GM21423 (cell line): Measurements from ENCODE around the gene ZNF185.

ENCODE experiments used
- ATAC-seq: cut with Tn5 transposase; IDR thresholded peaks from one replicate; pipeline ENCODE4 v1.9.1; 2021; ENCODE audit warnings: mild to moderate bottlenecking, moderate library complexity; ENCODE audit not compliant: unreplicated experiment

The ZNF185 gene

DNA sequence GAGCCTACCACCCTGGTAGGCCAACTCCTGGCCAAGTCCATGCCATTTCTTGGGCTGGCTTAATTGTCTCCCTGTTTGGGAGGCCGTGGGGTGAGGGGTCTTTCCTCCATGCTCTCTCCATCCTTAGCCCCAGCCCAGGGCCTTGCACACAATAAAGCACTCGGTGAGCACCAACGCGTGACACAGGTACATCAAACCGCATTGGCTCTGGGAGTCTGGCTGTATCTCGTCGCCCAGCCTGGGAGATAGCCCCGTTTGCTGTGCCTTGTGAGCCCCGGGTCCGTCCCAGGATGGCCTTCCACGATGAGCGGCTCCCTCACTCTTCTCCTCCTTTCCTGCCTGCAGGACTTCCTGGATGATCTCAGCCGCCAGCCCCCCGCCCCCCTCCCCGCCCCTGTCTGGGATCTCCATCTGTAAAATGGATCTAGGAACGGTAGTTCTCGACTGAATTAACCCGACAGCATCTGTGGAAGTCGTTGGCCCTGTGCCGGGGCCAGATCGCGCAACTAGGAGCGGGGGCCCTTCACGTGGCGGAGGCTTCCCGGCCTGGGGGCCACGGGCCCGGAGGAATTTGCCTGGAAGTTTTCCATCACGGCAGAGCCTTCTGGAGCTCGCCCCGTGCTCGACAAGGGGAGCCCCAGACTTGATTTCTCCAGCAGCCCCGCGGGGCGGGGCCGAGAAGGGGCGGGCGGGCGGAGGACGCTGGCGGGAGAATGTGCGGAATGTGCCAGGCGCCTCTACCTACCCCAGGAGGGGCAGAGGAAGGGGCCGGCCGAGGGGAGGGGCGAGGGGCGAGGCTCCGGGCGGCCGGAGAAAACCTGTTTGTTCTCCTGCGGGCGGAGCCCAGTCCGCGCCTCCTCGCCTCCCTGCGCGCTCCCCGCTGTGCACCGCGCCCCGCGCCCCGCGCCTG, at the start of gene ZNF185:
Gene ZNF185 (plus strand): TSS at position 846 of the 910 bp plus-strand sequence. CDS start 16,423 bp downstream, outside the sequence.
- ATAC-seq = no peak

DNA sequence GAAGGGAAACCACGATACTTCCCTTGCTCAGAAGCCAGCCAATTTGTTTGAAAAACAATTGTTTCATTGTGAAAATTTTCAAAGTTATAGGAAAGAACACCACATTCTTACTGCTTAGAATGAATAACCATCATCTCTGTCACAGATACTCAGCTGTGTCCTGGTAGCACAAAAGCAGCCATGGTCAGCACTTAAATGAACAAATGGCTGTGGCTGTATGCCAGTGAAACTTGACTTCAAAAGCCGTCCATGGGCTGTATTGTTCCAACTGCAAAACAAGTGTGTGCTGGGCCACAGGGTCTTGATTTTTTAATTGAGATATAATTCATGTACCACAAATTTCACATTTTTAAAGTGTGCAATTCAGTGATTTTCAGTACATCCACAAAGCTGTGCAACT, 47.4 kb upstream of the ZNF185 start:
- no peak for ATAC-seq

DNA sequence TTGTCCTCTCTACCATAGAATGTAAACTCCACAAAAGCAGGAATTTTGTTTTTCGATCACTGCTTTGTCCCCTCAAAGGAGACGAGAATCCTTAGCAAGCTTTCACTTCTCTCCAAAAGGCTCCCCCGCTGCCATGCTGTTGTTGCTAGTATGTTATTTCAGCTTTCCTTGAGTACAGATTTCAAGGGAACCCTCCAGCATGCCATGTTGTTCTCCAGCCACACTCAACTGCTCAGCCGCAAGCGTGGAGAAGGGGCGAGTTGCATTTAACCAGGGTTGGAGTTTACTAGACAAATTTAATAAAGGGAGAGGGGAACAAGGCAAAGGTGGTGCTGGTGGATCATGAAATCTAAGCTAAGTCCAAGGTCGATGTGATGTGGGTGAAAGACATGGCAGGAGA, 43.9 kb upstream of the ZNF185 start:
- ATAC-seq = no peak

GRCh38 chrX:152861116-152861515, 36.8 kb upstream of the ZNF185 start:
- ATAC-seq = no peak

DNA sequence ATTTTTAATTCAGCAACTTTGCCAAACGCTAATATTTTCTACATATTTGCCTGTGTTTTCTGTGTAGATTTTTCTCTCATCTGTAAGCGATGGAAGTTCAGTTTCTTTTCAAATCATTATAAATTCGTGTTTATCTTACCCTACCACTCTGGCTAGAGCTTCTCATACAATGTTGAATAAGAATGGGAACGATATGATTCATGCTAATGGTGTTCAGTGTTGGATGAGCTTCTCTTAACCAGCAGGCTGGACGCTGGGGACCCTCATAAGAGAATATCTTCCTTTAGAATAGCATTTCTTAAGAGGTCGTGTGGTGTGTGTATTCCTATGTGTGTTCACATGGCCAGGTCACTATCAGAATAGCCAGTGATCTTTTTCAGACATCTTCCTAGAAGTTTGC, 36.0 kb upstream of the ZNF185 start:
- ATAC-seq = no peak

DNA sequence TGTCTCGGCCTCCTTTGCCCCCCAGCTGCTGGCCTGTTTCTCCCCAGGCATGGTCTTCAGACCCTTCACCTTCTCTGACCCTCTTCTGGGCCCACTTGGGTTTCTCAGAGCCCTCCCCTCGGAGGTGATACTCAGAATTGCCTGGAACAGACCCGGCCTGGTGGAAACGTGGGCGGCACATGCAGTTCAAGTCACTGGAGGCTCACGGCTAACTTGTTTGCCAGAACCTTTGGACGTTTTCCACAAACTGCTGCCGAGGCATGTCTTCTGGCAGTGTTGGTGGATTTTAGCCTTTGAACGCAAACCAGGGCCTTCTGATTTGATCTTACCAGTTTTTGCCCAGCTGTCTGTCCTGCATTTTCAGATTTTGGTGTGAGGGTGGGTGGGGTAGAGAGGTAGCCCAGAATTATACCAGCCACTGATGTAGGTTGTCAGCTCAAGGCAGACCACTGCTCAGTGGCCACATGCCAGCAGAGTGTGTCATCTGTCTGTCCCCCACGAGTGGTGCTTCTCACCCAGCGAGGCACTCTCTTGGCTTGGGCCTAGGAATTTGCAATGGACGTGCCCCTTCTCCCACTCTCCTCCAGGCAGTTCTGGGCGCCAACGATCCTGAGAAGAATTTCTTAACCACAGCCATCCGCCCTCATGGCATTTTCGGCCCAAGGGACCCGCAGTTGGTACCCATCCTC, 32.5 kb upstream of the ZNF185 start:
- ATAC-seq = no peak

DNA sequence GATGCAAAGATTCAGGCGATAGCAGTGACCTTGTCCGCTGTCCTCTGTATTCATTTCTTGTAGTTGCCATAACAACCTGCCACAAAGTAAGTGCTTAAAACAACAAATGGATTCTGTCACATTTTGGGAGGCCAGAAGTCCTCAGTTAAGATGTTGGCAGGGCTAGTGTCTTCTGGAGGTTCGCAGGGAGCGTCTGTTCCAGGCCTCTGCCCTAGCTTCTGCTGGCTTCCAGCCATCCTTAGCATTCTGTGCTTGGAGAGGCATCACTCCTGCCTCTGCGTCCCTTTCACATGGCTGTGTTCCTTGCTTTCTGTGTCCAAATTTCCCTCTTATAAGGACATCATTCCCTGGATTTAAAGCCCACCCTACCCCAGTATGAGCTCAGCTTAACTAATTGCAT, 31.5 kb upstream of the ZNF185 start:
- no peak for ATAC-seq

DNA sequence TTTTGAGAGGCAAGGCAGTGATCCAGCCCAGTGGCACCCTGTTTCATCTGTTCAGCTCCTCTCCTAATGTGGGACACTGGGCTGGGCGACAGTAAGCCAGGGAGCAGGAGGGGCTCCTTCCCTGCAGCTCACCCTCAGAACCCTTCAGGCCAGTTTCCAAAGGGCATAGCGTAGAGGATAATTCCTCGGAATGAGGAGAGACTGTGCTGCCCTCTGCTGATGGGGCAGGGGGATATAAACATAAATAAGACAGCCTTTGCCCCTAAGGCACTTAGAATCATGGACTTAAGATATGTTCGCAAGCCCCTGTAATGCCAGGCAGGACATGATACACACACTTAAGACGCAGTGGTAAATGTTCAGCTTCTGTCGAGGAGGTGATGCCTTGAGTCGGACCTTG, 27.9 kb upstream of the ZNF185 start:
- ATAC-seq = no peak

DNA sequence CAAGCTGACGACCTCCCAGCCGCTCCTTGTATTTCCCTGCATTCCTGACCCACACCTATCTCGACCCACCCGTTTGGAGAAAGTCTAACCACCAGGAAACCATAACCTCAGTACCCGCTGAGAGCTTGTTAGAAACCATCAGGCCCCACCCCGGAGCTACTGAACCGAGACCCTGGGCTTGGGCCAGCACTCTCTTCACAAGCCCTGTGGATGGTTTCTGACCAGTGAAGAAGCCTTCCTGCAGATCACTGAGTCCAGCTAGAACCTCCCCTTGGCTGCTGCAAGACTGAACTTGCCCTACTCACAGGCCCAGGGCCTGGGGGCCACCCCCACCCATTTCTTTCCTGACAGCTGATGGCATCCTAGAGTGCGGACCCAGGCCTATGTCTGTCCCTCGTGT, 26.6 kb upstream of the ZNF185 start:
- ATAC-seq = no peak

DNA sequence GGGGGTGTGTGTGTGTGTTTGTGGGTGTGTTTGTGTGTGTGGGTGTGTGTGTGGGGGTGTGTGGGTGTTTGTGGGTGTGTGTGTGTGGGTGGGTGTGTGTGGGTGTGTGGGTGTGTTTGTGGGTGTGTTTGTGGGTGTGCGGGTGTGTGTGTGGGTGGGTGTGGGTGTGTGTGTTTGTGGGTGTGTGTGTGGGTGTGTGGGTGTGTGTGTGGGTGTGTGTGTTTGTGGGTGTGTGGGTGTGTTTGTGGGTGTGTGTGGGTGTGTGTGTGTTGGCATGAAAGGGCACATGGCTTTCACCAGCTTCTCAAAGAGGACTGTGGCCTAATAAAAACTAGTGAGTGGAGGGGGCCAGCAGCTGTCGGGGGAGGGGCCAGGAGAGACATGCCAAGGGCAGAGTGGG, 25.3 kb upstream of the ZNF185 start:
- no peak for ATAC-seq

DNA sequence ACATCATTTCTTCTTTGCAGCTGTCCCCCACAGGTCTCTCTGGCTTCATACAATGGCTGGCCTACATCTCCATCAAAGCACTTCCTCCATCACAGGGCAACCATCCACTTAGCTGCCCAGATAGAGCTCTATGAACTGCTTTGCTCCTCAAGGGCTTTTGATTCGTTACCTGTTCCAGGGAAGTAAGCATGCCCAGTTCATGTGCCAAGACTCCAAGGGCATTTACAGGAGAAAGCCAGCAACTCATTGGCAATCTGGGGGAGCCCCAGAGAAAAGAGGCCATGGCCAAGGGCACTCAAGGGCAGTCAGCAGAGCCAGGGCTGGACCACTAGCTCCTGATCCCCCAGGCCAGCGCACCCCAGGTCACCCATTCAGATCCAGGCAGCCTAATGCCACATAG, 24.5 kb upstream of the ZNF185 start:
- no peak for ATAC-seq

- no peak for ATAC-seq
Measured at GRCh38 chrX:152876931-152877840, 20.7 kb upstream of the ZNF185 start.

DNA sequence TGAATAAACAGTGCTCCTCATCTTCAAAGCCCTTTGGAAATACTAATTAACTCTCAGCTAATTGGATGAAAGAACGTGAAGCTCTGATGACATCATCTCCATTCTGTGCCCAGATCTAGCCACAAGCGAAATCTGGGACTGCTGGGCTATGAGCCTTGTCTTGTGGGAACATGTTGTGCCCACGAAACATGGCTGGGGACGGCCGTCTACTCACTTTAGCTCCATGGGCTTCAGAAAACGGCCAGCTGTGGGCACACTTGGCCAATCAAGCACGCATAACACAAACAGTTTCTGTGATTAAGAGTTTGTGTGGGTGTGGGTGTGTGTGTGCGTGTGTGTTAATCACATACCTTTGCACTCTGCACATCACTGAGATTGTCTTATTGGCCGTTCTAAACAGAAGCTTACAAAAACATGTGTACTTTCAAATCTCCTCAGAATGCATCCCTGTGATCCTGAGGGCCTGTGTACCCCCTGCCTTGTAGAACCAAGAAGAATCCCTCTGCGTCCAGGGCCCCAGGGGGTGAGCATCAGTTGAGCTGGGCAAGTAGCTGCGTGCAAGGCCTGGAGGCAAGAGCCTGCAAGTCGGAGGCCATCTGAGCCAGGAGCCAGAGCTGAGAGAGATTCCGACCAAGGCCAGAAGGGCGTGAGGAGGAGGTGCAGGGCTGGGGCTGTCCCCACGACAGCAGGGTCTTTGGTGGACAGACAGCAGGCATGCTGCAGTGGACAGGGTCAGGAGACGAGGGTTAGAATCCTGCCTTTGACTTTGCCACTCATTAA, 18.7 kb upstream of the ZNF185 start:
- ATAC-seq = no peak

GRCh38 chrX:152881289-152881688, 16.6 kb upstream of the ZNF185 start:
- ATAC-seq = no peak

DNA sequence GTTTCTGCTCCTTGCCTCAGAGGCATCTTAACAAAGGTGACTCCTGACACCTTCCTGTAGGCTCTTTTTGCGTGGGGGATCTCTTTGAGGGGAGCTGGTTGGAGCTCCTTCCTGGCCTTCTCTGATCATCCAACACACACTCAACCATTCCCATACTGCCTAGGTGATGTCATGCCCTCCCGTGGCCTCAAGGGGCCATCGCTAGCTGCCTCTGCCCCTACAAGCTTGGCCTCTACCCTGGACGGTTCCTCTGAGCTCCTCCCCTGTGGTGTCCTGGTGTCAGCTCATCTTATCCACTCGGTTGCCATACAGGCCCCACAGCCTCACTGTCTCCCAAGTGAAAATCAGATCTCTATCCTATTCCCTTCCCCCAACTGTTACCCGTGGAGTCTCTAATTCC, 13.7 kb upstream of the ZNF185 start:
- ATAC-seq = no peak

DNA sequence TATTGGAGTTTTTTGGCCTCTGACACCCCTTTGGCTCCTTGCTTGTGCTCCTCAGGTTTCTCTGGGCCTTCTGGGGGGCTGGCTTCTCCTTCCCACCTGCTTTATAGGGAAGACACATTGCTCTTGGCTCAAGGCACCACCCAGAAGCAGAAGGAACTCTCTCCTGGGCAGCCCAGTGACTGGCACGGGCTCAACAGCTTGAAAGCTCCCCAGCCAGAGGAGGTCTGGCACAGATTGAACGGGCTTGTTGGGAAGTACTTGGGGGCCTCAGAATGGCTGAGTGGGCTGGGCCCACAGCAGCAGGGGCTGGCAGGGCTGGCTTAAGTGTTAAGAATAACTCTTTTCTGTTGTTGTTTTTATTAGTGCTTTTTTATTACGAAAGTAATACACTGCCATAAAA, 11.2 kb upstream of the ZNF185 start:
- no peak for ATAC-seq

DNA sequence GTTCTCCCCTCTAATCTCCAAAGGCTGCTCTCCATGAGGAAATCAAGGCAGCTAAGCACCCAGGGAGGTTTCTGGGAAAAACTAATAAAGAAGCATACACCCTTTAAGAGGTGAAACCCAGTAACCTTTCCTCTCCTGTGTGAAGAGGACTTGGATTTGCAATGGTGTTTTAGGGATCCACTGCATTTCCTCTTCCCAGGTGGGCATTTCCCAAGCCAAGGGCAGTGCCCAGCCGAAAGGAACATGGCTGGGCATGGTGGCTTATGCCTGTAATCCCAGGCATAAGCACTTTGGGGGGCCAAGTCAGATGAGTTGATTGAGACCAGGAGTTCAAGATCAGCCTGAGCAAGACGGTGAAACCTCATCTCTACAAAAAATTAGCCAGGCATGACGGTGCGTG, 5.4 kb upstream of the ZNF185 start:
- no peak for ATAC-seq

GRCh38 chrX:152892999-152893891, 4.6 kb upstream of the ZNF185 start:
- no peak for ATAC-seq

GRCh38 chrX:152893980-152894610, 3.8 kb upstream of the ZNF185 start:
- ATAC-seq = no peak
